Limb (tissue), 2 donors: ENCODE data around the gene ZNF592.
"Not testable (repeated sequence)": the region's sequence is repeated elsewhere in the genome, so short reads cannot be mapped to it uniquely, and the experiment has no call there.

Source experiments
- DNase-seq, 2 donors: peaks; one replicate each; pipeline ENCODE4 v3.0.0-alpha.2; 2016; ENCODE audit errors: extremely low spot score in 2 of 2

Gene ZNF592

GRCh38 chr15:84748274-84749110 lies at the start of gene ZNF592:
TSS of gene ZNF592 (plus strand) at chr15:84748592. CDS start at chr15:84782676, 34,084 bp downstream.
- DNase-seq = peak; percentile 68 to 92

GRCh38 chr15:84699538-84700191 lies 48.7 kb upstream of the ZNF592 start:
- DNase-seq = no peak

- DNase-seq = no peak
Observed at GRCh38 chr15:84702961-84703482, 45.4 kb upstream of the ZNF592 start.

GRCh38 chr15:84703808-84704207 lies 44.6 kb upstream of the ZNF592 start:
- DNase-seq = no peak

- DNase-seq = no peak
Observed at GRCh38 chr15:84714372-84714771, 34.0 kb upstream of the ZNF592 start.

- no peak for DNase-seq
Observed at GRCh38 chr15:84714821-84715220, 33.6 kb upstream of the ZNF592 start.

GRCh38 chr15:84715441-84716035 lies 32.9 kb upstream of the ZNF592 start:
- no peak for DNase-seq

- DNase-seq = peak; percentile 89 to 96
Observed at GRCh38 chr15:84716036-84716732, 32.2 kb upstream of the ZNF592 start, which contains the start of gene SEC11A. TSS of gene SEC11A (minus strand) at chr15:84716139. CDS start at chr15:84716075, 64 bp downstream.

- no peak for DNase-seq
Observed at GRCh38 chr15:84721371-84721770, 27.0 kb upstream of the ZNF592 start.

- no peak for DNase-seq
Observed at GRCh38 chr15:84722628-84723027, 25.8 kb upstream of the ZNF592 start.

- DNase-seq = no peak
Observed at GRCh38 chr15:84725001-84725491, 23.3 kb upstream of the ZNF592 start.

GRCh38 chr15:84727429-84727828 lies 21.0 kb upstream of the ZNF592 start:
- DNase-seq = no peak

GRCh38 chr15:84731774-84732173 lies 16.6 kb upstream of the ZNF592 start:
- DNase-seq = no peak

- DNase-seq = no peak
Observed at GRCh38 chr15:84734794-84735479, 13.5 kb upstream of the ZNF592 start.

- DNase-seq = not testable (repeated sequence)
Observed at GRCh38 chr15:84735480-84736061, 12.8 kb upstream of the ZNF592 start.

- DNase-seq = no peak
Observed at GRCh38 chr15:84736375-84736774, 12.0 kb upstream of the ZNF592 start.

GRCh38 chr15:84737005-84737404 lies 11.4 kb upstream of the ZNF592 start:
- no peak for DNase-seq

- DNase-seq = no peak
Observed at GRCh38 chr15:84740691-84741090, 7.7 kb upstream of the ZNF592 start.

- DNase-seq = no peak
Observed at GRCh38 chr15:84741121-84741520, 7.3 kb upstream of the ZNF592 start.
